ENCODE measurements around the gene SMC4.

SMC4 gene

DNA sequence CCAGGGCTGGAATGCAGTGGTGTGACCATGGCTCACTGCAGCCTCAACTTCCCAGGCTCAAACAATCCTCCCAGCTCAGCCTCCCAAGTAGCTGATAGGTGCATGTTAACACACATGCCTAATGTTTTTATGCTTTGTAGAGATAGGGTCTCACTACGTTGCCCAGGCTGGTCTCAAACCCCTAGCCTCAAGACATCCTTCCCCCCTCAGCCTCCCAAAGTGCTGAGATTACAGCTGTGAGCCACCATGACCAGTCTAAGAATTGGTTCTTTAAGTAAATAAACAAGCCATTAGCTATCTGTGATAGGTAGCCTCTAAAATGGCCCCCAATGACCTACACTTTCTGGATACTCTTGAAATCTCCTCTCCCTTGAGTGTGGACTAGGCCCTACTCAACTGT lies 46.4 kb downstream of the SMC4 start:
- Histone ChIP-seq H3K4me1 (ENCODE audit: insufficient read depth, low read length) (no peaks in the 10 kb centered on the region), H3K79me2 (ENCODE audit: insufficient read depth, low read length) (no peaks in the 10 kb centered on the region)
- TF ChIP-seq, protein P1, sequence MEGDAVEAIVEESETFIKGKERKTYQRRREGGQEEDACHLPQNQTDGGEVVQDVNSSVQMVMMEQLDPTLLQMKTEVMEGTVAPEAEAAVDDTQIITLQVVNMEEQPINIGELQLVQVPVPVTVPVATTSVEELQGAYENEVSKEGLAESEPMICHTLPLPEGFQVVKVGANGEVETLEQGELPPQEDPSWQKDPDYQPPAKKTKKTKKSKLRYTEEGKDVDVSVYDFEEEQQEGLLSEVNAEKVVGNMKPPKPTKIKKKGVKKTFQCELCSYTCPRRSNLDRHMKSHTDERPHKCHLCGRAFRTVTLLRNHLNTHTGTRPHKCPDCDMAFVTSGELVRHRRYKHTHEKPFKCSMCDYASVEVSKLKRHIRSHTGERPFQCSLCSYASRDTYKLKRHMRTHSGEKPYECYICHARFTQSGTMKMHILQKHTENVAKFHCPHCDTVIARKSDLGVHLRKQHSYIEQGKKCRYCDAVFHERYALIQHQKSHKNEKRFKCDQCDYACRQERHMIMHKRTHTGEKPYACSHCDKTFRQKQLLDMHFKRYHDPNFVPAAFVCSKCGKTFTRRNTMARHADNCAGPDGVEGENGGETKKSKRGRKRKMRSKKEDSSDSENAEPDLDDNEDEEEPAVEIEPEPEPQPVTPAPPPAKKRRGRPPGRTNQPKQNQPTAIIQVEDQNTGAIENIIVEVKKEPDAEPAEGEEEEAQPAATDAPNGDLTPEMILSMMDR (IDR thresholded peaks at IDR 0.05; ENCODE audit: borderline replicate concordance, extremely low read depth, low read length, poor library complexity, severe bottlenecking) = no peak
- no peak for TF ChIP-seq EZH2 (IDR thresholded peaks at IDR 0.05; ENCODE audit: borderline replicate concordance, low read depth, low read length, severe bottlenecking)

DNA sequence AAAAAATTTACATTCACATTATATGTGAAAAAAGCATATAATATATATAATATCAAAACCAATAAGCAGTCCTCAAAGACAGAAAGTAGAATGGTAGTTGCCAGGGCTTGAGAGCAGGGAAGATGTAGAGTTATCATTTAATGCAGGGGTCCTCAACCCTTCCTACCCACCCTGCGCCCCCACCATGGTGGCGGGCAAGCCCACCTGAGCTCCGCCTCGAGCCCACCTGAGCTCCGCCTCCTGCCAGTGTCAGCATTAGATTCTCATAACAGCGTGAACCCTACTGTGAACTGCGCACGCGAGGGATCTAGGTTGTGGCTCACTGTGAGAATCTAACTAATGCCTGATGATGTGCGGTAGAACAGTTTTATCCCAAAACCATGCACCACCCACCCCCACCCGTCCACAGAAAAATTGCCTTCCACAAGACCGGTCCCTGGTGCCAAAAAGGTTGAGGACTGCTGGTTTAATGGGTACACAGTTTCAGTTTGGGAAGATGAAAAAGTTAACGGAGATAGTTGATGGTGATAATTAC lies 47.1 kb downstream of the SMC4 start:
- Histone ChIP-seq H3K4me3 (ENCODE audit: low read depth in 1 of 2, low read length in 2 of 2) (no peak overlapping the region), H3K9me3 (ENCODE audit: insufficient read depth, low read length, severe bottlenecking) (no peaks in the 10 kb centered on the region), H3K4me2 (ENCODE audit: insufficient read depth, low read length) (no peak overlapping the region), H3K27me3 (ENCODE audit: insufficient read depth, low read length, poor library complexity) (no peaks in the 10 kb centered on the region), H4K20me1 (ENCODE audit: insufficient read depth, low read length) (no peaks in the 10 kb centered on the region), H2AFZ (ENCODE audit: low read depth, low read length) (no peak overlapping the region), H3K79me2 (ENCODE audit: insufficient read depth, low read length) (no peaks in the 10 kb centered on the region), H3K27ac (ENCODE audit: low read length) (no peak overlapping the region), H3K36me3 (ENCODE audit: insufficient read depth, low read length) (no peaks in the 10 kb centered on the region), H3K9ac (ENCODE audit: low read depth, low read length) (no peak overlapping the region), H3K4me1 (ENCODE audit: insufficient read depth, low read length) (no peaks in the 10 kb centered on the region)
- no peak for ATAC-seq (ENCODE audit: insufficient read depth, low read depth)
- no peak for DNase-seq
- TF ChIP-seq EZH2 (IDR thresholded peaks at IDR 0.05; ENCODE audit: borderline replicate concordance, low read depth, low read length, severe bottlenecking) = no peak
- TF ChIP-seq, protein P1 (IDR thresholded peaks at IDR 0.05; ENCODE audit: borderline replicate concordance, extremely low read depth, low read length, poor library complexity, severe bottlenecking) = no peak

More for the DNA sequence above, 46.4 kb downstream of the SMC4 start:
- Histone ChIP-seq H3K9me3 (ENCODE audit: insufficient read depth, low read length, severe bottlenecking) (no peaks in the 10 kb centered on the region), H3K36me3 (ENCODE audit: insufficient read depth, low read length) (no peaks in the 10 kb centered on the region), H3K27me3 (ENCODE audit: insufficient read depth, low read length, poor library complexity) (no peaks in the 10 kb centered on the region), H2AFZ (ENCODE audit: low read depth, low read length) (no peak overlapping the region), H3K4me2 (ENCODE audit: insufficient read depth, low read length) (no peak overlapping the region), H4K20me1 (ENCODE audit: insufficient read depth, low read length) (no peaks in the 10 kb centered on the region), H3K27ac (ENCODE audit: low read length) (no peak overlapping the region), H3K4me3 (ENCODE audit: low read depth in 1 of 2, low read length in 2 of 2) (no peak overlapping the region), H3K9ac (ENCODE audit: low read depth, low read length) (no peak overlapping the region)
- no peak for DNase-seq
- ATAC-seq (ENCODE audit: insufficient read depth, low read depth) = no peak

DNA sequence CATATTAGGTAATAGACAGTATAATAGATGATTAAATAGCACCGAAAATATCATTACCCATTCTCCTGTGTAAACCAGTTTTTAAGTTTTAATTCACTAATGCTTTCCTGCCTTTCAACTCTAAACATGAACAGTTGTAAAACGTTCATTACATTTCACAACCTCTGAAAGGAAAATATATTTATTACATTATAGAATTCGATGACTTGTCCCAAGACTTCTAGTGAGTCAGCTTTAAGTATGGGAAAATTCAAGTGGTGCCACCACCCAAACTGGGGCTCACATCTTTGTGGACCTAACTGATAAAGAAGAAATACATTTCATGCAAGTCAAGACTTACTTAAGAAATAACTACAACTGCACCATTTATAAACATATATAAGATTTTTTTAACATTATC lies 48.1 kb downstream of the SMC4 start:
- H3K4me3 ChIP-seq (ENCODE audit: low read depth in 1 of 2, low read length in 2 of 2) = no peak overlapping the region
- H3K27ac ChIP-seq (ENCODE audit: low read length) = no peak overlapping the region
- no peak overlapping the region for H3K4me2 ChIP-seq (ENCODE audit: insufficient read depth, low read length)
- H3K79me2 ChIP-seq (ENCODE audit: insufficient read depth, low read length) = no peaks in the 10 kb centered on the region
- H3K36me3 ChIP-seq (ENCODE audit: insufficient read depth, low read length) = no peaks in the 10 kb centered on the region
- no peaks in the 10 kb centered on the region for H3K4me1 ChIP-seq (ENCODE audit: insufficient read depth, low read length)
- no peaks in the 10 kb centered on the region for H3K9me3 ChIP-seq (ENCODE audit: insufficient read depth, low read length, severe bottlenecking)
- no peaks in the 10 kb centered on the region for H3K27me3 ChIP-seq (ENCODE audit: insufficient read depth, low read length, poor library complexity)
- no peak for DNase-seq
- no peak for ATAC-seq (ENCODE audit: insufficient read depth, low read depth)
- TF ChIP-seq EZH2 (IDR thresholded peaks at IDR 0.05; ENCODE audit: borderline replicate concordance, low read depth, low read length, severe bottlenecking) = no peak
- TF ChIP-seq, protein P1 (IDR thresholded peaks at IDR 0.05; ENCODE audit: borderline replicate concordance, extremely low read depth, low read length, poor library complexity, severe bottlenecking) = no peak
- no peak overlapping the region for H2AFZ ChIP-seq (ENCODE audit: low read depth, low read length)
- H4K20me1 ChIP-seq (ENCODE audit: insufficient read depth, low read length) = no peaks in the 10 kb centered on the region
- no peak overlapping the region for H3K9ac ChIP-seq (ENCODE audit: low read depth, low read length)

All from DND-41 (cell line).